ENCODE data around the gene SNX25.

GRCh38 chr4:185209031-185209851, at the start of gene SNX25:
- TF ChIP-seq CTCF (IDR thresholded peaks at IDR 0.05; ENCODE audit: low read depth, low read length, missing input control) (no peak), HNF4A (conservative IDR thresholded peaks at IDR 0.05) (no peak), SP1 (IDR thresholded peaks at IDR 0.05) (peak; percentile 46), ATF3 (IDR thresholded peaks at IDR 0.05) (no peak), TAF1 (conservative IDR thresholded peaks at IDR 0.05) (no peak), ZBTB33 (IDR thresholded peaks at IDR 0.05) (no peak), YY1 (IDR thresholded peaks at IDR 0.05) (no peak)

Measured in liver (tissue), 3 donors.